Suprapubic skin (tissue), 4 donors: ENCODE data around the gene TSPYL4. TPM values are rescaled to one million over a fixed set of nuclear protein-coding genes. Genes with fewer than 3 reads are reported as not detected.
A peak's percentile ranks its signal among the peaks of the same experiment; 100 is the strongest.

Experiments used
- DNase-seq, 2 donors: peaks; one replicate each; pipeline ENCODE4 v3.0.0-alpha.2; 2019; ENCODE audit warnings: low spot score in 2 of 2
- H3K27ac ChIP-seq: fragments of 200-600 bp; sonication (generic); one replicate; pipeline ENCODE4 v1.5.1; 2019
- H3K27me3 ChIP-seq: fragments of 200-600 bp; sonication (generic); one replicate; pipeline ENCODE4 v1.5.1; 2019
- H3K36me3 ChIP-seq: fragments of 200-600 bp; sonication (generic); one replicate; pipeline ENCODE4 v1.5.1; 2019
- H3K4me1 ChIP-seq: fragments of 200-600 bp; sonication (generic); one replicate; pipeline ENCODE4 v1.5.1; 2019
- H3K4me3 ChIP-seq: fragments of 200-600 bp; sonication (generic); one replicate; pipeline ENCODE4 v1.5.1; 2019; ENCODE audit warnings: mild to moderate bottlenecking
- H3K9me3 ChIP-seq: fragments of 200-600 bp; sonication (generic); one replicate; pipeline ENCODE4 v1.5.1; 2019
- EP300 ChIP-seq: sonication (generic); formaldehyde crosslinking; IDR thresholded peaks from one replicate; pipeline ENCODE4 v1.6.1; 2017; ENCODE audit warnings: antibody characterized with exemption
- POLR2A ChIP-seq, 2 donors: fragments of 450-650 bp; IDR thresholded peaks; one replicate each; pipeline ENCODE4 v1.6.1; 2017; ENCODE audit warnings: antibody characterized with exemption in 2 of 2, mild to moderate bottlenecking in 2 of 2, moderate library complexity in 2 of 2
- POLR2AphosphoS5 ChIP-seq, 3 donors: sonication (generic); formaldehyde crosslinking; IDR thresholded peaks; one replicate each; pipeline ENCODE4 v1.6.1; 2017; ENCODE audit warnings: antibody characterized with exemption in 3 of 3
- WGBS: methylation state at CpG from one replicate; pipeline ENCODE4 v1.1.5; 2018; 5-methylcytosine and 5-hydroxymethylcytosine counted together
- total RNA-seq, 4 donors: library from RNA; depleted of rRNA; stranded (reverse); fragments of >200 nt; gene quantifications; one replicate each; pipeline ENCODE4 v1.1.0, GENCODE V29; 2016
- TF ChIP-seq, protein P1 (sequence below), 2 donors: fragments of 200-600 bp in 1 of 2; fragments of 450-650 bp in 1 of 2; sonication (generic) in 1 of 2; IDR thresholded peaks; one replicate each; pipeline ENCODE4 v1.5.1; 2016 to 2019; ENCODE audit warnings: antibody characterized with exemption in 2 of 2, mild to moderate bottlenecking in 1 of 2, moderate library complexity in 1 of 2

TSPYL4 gene
- total RNA-seq, 4 donors from 2014 or later = 11.2 to 21.8 (median 16.7) TPM

GRCh38 chr6:116223355-116223754 is 30.5 kb downstream of the TSPYL4 start:
- no peak for DNase-seq
- Histone ChIP-seq H3K4me3 (no peak overlapping the region), H3K27ac (no peak overlapping the region), H3K9me3 (no peaks in the 10 kb centered on the region), H3K27me3 (no peaks in the 10 kb centered on the region), H3K36me3 (peaks cover 9% of the 10 kb centered on the region), H3K4me1 (no peaks in the 10 kb centered on the region)
- WGBS = 84% methylated on average over 3 of the region's 3 CpGs
- TF ChIP-seq, protein P1, sequence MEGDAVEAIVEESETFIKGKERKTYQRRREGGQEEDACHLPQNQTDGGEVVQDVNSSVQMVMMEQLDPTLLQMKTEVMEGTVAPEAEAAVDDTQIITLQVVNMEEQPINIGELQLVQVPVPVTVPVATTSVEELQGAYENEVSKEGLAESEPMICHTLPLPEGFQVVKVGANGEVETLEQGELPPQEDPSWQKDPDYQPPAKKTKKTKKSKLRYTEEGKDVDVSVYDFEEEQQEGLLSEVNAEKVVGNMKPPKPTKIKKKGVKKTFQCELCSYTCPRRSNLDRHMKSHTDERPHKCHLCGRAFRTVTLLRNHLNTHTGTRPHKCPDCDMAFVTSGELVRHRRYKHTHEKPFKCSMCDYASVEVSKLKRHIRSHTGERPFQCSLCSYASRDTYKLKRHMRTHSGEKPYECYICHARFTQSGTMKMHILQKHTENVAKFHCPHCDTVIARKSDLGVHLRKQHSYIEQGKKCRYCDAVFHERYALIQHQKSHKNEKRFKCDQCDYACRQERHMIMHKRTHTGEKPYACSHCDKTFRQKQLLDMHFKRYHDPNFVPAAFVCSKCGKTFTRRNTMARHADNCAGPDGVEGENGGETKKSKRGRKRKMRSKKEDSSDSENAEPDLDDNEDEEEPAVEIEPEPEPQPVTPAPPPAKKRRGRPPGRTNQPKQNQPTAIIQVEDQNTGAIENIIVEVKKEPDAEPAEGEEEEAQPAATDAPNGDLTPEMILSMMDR (IDR thresholded peaks at IDR 0.05) = no peak
- TF ChIP-seq EP300 (no peak), POLR2AphosphoS5 (IDR thresholded peaks at IDR 0.05) (no peak), POLR2A (IDR thresholded peaks at IDR 0.05) (no peak)

- no peak for DNase-seq
Observed at GRCh38 chr6:116221911-116222310, 32.0 kb downstream of the TSPYL4 start.

GRCh38 chr6:116221067-116221466 is 32.8 kb downstream of the TSPYL4 start:
- Histone ChIP-seq H3K9me3 (no peaks in the 10 kb centered on the region), H3K4me3 (no peak overlapping the region), H3K4me1 (peaks cover 11% of the 10 kb centered on the region), H3K36me3 (peaks cover 9% of the 10 kb centered on the region), H3K27ac (no peak overlapping the region), H3K27me3 (no peaks in the 10 kb centered on the region)
- DNase-seq = no peak
- TF ChIP-seq EP300 (no peak), POLR2AphosphoS5 (IDR thresholded peaks at IDR 0.05) (no peak), POLR2A (IDR thresholded peaks at IDR 0.05) (no peak)
- TF ChIP-seq, protein P1 (IDR thresholded peaks at IDR 0.05) = no peak
- 75% methylated on average over 3 of the region's 3 CpGs for WGBS

More at GRCh38 chr6:116221911-116222310, 32.0 kb downstream of the TSPYL4 start:
- no peaks in the 10 kb centered on the region for H3K27me3 ChIP-seq
- no peaks in the 10 kb centered on the region for H3K9me3 ChIP-seq
- H3K27ac ChIP-seq = no peak overlapping the region
- WGBS = 97% methylated on average over 2 of the region's 2 CpGs
- TF ChIP-seq, protein P1 (IDR thresholded peaks at IDR 0.05) = no peak
- no peak for TF ChIP-seq POLR2AphosphoS5 (IDR thresholded peaks at IDR 0.05)
- H3K4me3 ChIP-seq = no peak overlapping the region
- peaks cover 8% of the 10 kb centered on the region for H3K4me1 ChIP-seq
- H3K36me3 ChIP-seq = peaks cover 9% of the 10 kb centered on the region

- DNase-seq = no peak
- no peaks in the 10 kb centered on the region for H3K27me3 ChIP-seq
- H3K27ac ChIP-seq = no peak overlapping the region
- peaks cover 6% of the 10 kb centered on the region for H3K36me3 ChIP-seq
- WGBS = 93% methylated on average over 5 of the region's 5 CpGs
- H3K4me1 ChIP-seq = peaks cover 11% of the 10 kb centered on the region
- H3K9me3 ChIP-seq = no peaks in the 10 kb centered on the region
- no peak overlapping the region for H3K4me3 ChIP-seq
- TF ChIP-seq POLR2A (IDR thresholded peaks at IDR 0.05) = no peak
Observed at GRCh38 chr6:116218866-116219265, 35.0 kb downstream of the TSPYL4 start.

DNA sequence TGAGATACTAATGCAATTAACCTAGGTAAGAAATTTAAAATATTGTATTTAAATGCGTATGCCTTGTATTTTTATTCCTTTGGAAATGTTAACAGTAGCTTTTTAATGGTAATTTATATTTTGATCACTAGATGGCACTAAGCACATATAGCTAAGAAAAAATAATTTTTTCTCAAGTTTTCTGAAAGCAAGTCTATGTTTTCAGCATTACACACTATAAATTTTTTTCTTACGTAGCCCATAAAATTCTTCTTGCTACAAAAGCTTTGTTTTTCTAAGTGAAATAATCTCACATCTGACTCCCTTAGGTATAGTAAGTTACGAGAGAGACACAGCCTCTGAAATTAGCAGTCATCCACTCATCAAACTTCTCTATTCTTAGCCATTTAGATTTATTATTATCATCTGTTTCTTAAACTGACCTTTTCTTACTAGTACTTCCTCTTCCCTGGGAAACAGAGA is 35.7 kb downstream of the TSPYL4 start:
- no peaks in the 10 kb centered on the region for H3K27me3 ChIP-seq
- TF ChIP-seq POLR2AphosphoS5 (IDR thresholded peaks at IDR 0.05) (no peak), POLR2A (IDR thresholded peaks at IDR 0.05) (no peak), EP300 (no peak)
- TF ChIP-seq, protein P1 (IDR thresholded peaks at IDR 0.05) = peak in 1 of 2 donors; percentile 31
- no peaks in the 10 kb centered on the region for H3K9me3 ChIP-seq
- DNase-seq = no peak
- H3K27ac ChIP-seq = no peak overlapping the region
- peaks cover 4% of the 10 kb centered on the region for H3K36me3 ChIP-seq
- H3K4me3 ChIP-seq = no peak overlapping the region
- H3K4me1 ChIP-seq = peaks cover 11% of the 10 kb centered on the region
- WGBS = 41% methylated on average over 3 of the region's 3 CpGs

DNA sequence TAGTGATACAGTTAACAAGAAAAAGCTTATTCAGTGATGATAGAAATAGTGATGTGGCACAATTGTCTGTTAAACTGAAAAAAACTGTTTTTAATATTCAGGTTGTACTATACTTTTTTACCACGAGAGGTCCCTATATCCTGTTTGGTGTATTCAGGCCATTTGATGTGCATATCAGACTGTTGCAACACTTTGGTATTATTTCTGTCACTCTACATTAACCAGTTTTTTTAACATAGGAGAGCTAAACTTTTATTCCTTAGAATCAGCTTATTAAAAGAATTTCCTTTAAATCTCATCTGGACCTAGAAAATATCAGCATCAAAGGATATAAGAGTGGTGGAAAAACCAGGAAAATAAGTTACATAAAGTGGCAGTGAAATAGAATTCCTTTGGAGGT is 36.8 kb downstream of the TSPYL4 start:
- Histone ChIP-seq H3K9me3 (no peaks in the 10 kb centered on the region), H3K27me3 (no peaks in the 10 kb centered on the region), H3K4me3 (no peak overlapping the region), H3K27ac (no peak overlapping the region), H3K4me1 (peaks cover 11% of the 10 kb centered on the region), H3K36me3 (no peaks in the 10 kb centered on the region)
- no peak for DNase-seq
- 2% methylated on average over 1 of the region's 1 CpG for WGBS
- TF ChIP-seq POLR2AphosphoS5 (IDR thresholded peaks at IDR 0.05) = no peak
- TF ChIP-seq, protein P1 (IDR thresholded peaks at IDR 0.05) = peak; percentile 16 to 46
